Globus pallidus (tissue), 1 donor: Measurements from ENCODE around the gene PCDHGB5.
"Not testable (repeated sequence)": the region's sequence is repeated elsewhere in the genome, so short reads cannot be mapped to it uniquely, and the experiment has no call there.

Experiments
- DNase-seq: peaks from one replicate; pipeline ENCODE4 v3.0.0-alpha.2; 2015; ENCODE audit warnings: low spot score

Gene PCDHGB5

DNA sequence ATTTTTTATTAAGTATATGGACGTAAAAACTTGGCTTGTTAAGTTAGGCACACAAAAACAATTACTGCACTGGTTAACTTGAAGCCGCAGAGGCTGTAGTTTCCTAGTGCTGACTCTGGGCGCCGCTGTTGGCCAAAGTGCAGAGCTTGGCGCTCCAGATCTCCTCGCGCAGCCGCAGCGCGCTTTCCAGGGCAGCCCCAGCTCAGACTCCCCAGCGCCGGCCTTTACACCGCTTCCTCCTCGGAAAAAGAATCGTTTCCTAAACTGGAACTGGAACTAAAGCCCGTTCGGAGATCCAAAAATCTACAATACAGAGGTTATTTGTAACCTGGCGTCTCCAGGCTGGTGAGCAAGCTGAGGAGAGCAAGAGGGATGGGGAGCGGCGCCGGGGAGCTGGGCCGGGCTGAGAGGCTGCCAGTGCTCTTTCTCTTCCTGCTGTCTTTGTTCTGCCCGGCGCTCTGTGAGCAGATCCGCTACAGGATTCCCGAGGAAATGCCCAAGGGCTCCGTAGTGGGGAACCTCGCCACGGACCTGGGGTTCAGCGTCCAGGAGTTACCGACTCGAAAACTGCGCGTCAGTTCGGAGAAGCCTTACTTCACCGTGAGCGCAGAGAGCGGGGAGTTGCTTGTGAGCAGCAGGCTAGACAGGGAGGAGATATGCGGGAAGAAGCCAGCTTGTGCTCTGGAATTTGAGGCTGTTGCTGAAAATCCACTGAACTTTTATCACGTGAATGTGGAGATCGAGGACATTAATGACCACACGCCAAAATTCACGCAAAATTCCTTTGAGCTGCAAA is at the start of gene PCDHGB5:
TSS of gene PCDHGB5 (plus strand) at position 192 of the 796 bp plus-strand sequence. CDS start at position 373, 181 bp downstream.
- not testable (repeated sequence) for DNase-seq

DNA sequence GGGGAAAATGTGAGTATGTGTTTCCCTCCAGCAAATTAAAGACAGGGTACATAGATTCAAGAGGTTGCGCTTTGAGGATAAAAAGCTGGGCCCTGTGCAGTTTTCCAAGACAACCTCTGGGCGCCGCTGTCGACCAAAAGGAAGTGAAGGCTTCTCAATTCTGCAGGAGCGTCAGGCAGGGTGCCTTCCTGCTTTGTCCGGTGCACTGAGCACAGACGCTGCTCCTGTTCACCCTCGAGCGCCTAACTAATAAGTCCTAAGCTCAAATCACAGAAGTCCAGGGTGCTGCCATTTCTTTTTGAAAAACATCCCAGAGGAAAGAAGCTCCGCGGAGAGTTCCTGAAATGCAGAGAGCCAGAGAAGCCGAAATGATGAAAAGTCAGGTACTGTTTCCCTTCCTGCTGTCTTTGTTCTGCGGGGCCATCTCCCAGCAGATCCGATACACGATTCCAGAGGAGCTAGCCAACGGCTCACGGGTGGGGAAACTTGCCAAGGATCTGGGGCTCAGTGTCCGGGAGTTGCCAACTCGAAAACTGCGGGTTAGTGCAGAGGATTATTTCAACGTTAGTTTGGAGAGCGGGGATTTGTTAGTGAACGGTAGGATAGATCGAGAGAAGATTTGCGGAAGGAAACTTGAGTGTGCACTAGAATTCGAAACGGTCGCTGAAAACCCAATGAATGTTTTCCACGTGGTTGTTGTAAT is 47.7 kb upstream of the PCDHGB5 start, which contains the start of gene PCDHGB1:
TSS of gene PCDHGB1 (plus strand) at position 183 of the 703 bp plus-strand sequence. CDS start at position 345, 162 bp downstream.
- DNase-seq, result peak; percentile 39

DNA sequence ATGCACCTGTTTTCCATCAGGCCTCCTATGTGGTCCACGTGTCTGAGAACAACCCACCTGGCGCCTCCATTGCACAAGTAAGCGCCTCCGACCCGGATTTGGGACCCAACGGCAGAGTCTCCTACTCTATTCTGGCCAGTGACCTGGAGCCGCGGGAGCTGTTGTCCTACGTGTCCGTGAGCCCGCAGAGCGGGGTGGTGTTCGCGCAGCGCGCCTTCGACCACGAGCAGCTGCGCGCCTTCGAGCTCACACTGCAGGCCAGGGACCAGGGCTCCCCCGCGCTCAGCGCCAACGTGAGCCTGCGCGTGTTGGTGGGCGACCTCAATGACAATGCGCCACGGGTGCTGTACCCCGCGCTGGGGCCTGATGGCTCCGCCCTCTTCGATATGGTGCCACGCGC is 46.2 kb upstream of the PCDHGB5 start:
- DNase-seq, result no peak

DNA sequence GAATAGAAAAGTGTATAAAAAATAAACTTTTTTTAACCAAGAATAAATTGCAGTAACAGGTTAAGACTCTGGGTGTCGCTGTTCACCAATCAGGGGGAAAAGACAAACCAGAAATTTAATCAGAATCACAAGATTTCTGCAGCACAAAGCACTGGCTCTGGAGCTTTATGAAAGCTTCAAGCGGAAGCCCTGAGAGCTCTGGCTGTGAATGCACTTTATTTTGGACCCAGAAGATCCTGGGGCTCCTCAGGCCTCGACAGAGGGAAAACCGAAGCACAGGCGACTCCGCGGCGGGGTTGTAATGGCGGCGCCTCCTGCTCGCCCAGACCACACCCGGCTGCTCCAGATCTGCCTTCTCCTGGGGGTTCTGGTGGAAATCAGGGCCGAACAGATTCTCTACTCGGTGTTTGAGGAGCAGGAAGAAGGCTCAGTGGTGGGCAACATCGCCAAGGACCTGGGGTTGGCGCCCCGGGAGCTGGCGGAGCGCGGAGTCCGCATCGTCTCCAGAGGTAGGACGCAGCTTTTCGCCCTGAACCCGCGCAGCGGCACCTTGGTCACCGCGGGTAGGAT is 42.8 kb upstream of the PCDHGB5 start, which contains the start of gene PCDHGA4:
TSS of gene PCDHGA4 (plus strand) at position 122 of the 570 bp plus-strand sequence. CDS start at position 209, 87 bp downstream.
- DNase-seq, result no peak

DNA sequence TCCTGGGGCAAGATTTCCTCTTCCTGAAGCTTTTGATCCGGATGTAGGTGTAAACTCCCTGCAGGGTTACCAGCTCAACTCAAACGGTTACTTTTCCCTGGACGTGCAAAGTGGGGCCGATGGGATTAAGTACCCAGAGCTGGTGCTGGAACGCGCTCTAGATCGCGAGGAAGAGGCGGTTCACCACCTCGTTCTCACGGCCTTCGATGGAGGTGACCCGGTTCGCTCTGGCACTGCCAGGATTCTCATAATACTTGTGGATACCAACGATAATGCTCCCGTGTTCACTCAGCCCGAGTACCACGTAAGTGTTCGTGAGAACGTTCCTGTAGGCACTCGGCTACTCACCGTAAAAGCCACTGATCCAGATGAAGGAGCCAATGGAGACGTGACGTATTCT is 42.1 kb upstream of the PCDHGB5 start:
- no peak for DNase-seq

DNA sequence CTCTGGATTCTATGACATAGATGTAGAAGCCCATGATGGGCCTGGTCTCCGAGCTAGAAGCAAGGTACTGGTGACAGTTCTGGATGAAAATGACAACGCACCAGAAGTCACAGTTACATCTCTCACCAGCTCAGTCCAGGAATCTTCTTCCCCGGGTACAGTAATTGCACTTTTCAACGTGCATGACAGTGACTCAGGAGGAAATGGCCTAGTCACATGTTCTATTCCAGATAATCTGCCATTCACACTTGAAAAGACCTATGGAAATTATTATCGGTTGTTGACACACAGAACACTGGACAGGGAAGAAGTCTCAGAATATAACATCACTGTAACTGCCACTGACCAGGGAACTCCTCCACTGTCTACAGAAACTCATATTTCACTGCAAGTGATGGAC is 41.6 kb upstream of the PCDHGB5 start:
- DNase-seq, result no peak

DNA sequence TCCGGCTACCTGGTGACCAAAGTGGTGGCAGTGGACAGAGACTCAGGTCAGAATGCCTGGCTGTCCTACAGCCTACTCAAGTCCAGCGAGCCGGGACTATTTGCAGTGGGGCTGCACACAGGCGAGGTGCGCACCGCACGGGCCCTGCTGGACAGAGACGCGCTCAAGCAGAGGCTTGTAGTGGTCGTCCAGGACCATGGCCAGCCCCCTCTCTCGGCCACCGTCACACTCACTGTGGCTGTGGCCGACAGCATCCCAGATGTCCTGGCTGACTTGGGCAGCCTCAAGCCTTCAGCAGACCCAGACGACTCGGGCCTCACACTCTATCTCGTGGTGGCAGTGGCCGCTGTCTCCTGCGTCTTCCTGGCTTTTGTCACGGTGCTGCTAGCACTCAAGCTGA is 40.8 kb upstream of the PCDHGB5 start:
- DNase-seq, result no peak

DNA sequence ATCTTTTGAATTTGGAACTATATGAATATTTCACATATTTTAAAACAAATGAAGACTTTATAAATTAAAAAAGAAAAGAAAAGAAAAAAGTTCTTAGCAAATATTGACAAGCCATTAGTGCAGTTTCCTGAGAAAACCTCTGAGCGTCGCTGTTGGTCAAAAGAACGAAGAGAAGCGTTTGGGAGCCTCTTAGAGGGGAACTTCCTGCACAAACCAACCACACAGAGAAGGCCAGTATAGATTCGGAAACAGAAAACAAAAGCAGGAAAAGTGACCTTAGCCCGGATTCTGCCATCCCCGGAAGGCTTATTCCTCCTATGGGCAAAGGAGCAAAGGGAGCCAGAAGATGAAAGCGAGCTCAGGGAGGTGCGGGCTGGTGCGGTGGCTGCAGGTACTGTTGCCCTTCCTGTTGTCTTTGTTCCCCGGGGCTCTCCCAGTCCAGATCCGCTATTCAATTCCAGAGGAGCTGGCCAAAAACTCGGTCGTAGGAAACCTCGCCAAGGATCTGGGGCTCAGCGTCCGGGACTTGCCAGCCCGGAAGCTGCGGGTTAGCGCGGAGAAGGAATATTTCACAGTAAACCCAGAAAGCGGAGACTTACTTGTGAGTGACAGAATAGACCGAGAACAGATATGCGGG is 37.8 kb upstream of the PCDHGB5 start, which contains the start of gene PCDHGB2:
TSS of gene PCDHGB2 (plus strand) at position 205 of the 637 bp plus-strand sequence. CDS start at position 347, 142 bp downstream.
- peak; percentile 35 for DNase-seq

DNA sequence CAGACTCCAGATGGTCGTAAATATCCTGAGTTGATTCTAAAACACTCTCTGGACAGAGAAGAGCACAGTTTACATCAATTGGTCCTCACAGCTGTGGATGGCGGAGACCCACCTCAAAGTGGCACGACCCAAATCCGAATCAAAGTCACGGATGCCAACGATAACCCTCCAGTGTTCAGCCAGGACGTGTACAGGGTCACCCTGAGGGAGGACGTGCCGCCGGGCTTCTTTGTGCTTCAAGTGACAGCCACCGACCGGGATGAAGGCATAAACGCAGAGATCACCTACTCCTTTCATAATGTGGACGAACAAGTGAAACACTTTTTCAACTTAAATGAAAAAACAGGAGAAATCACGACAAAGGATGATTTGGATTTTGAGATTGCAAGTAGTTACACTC is 37.1 kb upstream of the PCDHGB5 start:
- DNase-seq, result no peak

DNA sequence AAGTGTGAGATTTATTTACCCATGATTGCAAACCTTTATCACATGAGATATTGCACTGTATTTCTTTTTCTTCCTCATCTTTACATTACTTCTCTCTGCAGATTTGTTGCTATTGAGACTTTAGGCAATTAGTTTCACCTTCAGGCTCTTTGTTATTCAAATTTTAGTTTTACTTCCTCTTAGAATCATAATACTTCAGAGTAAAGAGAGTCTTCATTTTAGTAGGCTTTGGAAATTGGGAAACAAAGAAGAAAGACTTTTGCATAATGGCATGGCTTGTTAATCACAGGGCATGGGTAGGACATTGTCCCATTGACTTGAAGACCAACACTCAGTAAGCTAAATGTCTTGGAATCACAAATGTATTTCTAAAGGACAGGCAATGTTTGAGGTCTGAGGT is 35.0 kb upstream of the PCDHGB5 start:
- no peak for DNase-seq

DNA sequence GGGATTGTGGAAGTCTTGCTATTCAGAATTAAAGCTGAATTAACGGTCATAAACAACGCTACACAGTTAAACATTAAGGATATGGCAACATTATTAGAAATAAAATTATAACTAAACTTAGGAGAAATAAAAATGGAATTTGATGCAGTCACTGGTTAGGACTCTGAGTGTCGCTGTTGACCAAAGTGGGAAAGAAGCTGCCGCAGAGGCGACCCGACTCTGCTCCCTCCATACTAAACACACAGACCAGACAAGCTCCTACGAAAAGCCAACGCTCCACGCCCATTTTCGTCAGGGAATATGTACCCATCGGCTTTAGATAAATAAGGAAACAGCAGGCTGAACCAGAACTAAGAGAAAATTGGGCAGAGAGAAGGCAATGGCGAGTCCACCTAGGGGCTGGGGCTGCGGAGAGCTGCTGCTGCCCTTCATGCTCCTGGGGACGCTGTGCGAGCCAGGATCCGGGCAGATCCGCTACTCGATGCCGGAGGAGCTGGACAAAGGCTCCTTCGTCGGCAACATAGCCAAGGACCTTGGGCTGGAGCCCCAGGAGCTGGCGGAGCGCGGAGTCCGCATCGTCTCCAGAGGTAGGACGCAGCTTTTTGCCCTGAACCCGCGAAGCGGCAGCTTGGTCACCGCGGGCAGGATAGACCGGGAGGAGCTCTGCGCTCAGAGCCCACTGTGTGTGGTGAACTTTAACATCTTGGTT is 33.6 kb upstream of the PCDHGB5 start, which contains the start of gene PCDHGA5:
TSS of gene PCDHGA5 (plus strand) at position 211 of the 709 bp plus-strand sequence. CDS start at position 380, 169 bp downstream.
- no peak for DNase-seq

DNA sequence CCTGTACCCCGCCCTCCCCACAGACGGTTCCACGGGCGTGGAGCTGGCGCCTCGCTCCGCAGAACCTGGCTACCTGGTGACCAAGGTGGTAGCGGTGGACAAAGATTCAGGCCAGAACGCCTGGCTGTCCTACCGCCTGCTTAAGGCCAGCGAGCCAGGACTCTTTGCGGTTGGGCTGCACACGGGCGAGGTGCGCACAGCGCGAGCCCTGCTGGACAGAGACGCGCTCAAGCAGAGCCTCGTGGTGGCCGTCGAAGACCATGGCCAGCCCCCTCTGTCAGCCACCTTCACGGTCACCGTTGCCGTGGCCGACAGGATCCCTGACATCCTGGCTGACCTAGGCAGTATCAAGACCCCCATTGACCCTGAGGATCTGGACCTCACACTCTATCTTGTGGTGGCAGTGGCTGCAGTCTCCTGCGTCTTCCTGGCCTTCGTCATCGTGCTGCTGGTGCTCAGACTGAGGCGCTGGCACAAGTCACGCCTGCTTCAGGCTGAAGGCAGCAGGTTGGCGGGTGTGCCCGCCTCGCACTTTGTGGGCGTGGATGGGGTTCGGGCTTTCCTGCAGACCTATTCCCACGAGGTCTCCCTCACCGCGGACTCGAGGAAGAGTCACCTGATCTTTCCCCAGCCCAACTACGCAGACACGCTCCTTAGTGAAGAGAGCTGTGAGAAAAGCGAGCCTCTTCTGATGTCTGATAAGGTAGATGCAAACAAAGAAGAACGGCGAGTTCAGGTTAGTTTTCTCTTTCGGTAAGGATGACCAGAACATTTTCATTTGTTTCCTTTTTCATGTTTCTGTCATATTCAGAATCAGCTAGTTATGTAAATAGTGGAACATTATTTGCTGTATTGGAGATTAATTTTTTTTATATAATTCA is 31.5 kb upstream of the PCDHGB5 start:
- no peak for DNase-seq

DNA sequence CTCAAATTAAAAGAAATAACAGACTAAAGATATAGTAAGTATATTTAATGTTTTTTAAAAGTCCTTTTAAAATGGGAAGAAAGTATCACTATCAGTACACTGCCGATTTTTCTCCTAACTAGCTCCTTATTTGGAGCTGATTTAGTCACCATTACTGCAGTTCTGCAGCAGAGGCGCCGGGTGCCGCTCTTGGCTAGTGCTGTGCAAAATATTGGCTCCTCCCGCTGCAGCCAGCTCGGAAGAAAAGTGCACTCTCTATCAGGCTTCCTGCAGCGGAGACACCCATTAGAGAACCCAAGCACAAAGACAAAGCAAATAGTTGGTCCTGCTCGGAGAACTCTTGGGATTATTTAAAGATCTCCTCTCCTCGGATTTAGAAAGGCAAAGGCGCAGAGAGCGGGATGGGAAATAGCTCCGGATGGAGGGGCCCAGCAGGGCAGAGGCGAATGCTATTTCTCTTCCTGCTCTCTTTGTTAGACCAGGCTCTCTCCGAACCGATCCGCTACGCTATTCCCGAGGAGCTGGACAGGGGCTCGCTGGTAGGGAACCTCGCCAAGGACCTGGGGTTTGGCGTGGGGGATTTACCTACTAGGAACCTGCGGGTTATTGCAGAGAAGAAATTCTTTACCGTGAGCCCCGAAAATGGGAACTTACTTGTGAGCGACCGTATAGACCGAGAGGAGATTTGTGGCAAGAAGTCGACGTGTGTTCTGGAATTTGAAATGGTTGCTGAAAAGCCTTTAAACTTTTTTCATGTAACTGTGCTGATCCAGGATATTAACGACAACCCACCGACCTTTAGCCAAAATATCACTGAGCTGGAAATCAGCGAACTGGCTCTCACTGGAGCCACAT is 27.5 kb upstream of the PCDHGB5 start, which contains the start of gene PCDHGB3:
TSS of gene PCDHGB3 (plus strand) at position 249 of the 855 bp plus-strand sequence. CDS start at position 402, 153 bp downstream.
- peak; percentile 17 for DNase-seq

DNA sequence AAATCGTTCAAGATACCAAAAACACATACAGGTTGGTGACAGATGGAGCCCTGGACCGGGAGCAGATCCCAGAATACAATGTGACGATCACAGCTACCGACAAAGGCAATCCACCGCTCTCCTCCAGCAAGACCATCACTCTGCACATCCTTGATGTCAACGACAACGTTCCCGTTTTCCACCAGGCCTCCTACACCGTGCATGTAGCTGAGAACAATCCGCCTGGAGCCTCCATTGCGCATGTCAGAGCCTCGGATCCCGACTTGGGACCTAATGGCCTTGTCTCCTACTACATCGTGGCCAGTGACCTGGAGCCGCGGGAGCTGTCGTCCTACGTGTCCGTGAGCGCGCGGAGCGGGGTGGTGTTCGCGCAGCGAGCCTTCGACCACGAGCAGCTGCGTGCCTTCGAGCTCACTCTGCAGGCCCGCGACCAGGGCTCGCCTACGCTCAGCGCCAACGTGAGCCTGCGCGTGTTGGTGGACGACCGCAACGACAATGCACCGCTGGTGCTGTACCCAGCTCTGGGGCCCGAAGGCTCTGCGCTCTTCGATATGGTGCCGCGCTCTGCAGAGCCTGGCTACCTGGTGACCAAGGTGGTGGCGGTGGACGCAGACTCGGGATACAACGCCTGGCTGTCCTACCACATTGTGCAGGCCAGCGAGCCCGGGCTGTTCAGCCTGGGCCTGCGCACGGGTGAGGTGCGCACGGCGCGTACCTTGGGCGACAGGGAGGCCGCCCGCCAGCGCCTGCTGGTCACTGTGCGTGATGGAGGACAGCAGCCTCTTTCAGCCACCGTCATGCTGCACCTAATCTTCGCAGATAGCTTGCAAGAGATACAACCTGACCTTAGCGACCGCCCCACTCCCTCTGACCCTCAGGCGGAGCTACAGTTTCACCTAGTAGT is 25.9 kb upstream of the PCDHGB5 start:
- DNase-seq, result no peak

DNA sequence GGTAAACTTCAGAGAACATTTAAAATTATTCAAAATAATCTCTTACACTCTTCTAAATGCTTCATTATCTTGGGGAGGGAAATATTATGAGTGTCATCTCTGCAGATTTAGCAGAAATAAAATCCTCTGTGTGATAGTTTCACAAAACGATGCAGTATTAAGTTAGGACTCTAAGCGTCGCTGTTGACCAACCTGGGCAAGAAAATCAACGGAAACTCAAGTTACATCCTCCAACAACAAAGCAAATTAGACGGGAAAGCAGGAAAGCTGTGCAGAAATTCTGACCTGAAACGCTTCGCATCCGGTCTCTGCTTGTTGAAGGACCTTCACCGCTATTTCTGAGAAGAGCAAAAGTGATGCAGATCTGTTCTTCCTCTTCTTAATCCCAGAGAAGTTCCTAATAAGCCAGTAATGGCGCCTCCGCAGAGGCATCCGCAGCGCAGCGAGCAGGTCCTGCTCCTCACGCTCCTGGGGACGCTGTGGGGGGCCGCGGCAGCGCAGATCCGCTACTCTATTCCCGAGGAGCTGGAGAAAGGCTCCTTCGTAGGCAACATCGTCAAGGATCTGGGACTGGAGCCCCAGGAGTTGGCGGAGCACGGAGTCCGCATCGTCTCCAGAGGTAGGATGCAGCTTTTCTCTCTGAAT is 24.0 kb upstream of the PCDHGB5 start, which contains the start of gene PCDHGA6:
TSS of gene PCDHGA6 (plus strand) at position 219 of the 645 bp plus-strand sequence. CDS start at position 412, 193 bp downstream.
- DNase-seq, result no peak

DNA sequence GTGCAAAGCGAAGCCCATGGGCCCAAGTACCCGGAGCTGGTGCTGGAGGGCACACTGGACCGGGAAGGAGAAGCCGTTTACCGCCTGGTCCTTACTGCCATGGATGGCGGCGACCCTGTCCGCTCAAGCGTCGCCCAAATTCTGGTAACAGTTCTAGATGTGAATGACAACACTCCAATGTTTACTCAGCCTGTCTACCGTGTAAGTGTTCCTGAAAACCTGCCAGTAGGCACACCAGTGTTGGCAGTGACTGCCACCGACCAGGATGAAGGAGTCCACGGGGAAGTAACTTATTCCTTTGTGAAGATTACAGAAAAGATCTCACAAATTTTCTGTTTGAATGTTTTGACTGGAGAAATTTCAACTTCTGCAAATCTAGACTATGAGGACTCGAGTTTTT is 23.1 kb upstream of the PCDHGB5 start:
- no peak for DNase-seq

DNA sequence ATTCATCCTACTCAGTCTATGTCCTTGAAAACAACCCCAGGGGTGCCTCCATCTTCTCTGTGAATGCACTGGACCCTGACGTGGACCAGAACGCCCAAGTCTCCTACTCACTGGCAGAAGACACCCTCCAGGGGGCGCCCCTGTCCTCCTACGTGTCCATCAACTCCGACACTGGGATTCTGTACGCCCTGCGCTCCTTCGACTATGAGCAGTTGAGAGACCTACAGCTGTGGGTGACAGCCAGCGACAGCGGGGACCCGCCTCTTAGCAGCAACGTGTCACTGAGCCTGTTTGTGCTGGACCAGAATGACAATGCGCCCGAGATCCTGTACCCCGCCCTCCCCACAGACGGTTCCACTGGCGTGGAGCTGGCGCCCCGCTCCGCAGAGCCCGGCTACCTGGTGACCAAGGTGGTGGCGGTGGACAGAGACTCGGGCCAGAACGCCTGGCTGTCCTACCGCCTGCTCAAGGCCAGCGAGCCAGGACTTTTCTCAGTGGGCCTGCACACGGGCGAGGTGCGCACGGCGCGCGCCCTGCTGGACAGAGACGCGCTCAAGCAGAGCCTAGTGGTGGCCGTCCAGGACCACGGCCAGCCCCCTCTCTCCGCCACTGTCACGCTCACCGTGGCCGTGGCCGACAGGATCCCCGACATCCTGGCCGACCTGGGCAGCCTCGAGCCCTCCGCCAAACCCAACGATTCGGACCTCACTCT is 22.1 kb upstream of the PCDHGB5 start:
- not testable (repeated sequence) for DNase-seq
